NCI-H146 treated with DMSO at 0.1 percent for 48 hours (cell line): ENCODE results near the gene PRDM15.
A peak's percentile ranks its signal among the peaks of the same experiment; 100 is the strongest.

Experiments
- DNase-seq: peaks from one replicate; lab custom pipeline; 2025; ENCODE audit not compliant: unreplicated experiment; lab: John Stamatoyannopoulos, UW

The PRDM15 gene

GRCh38 chr21:41879190-41879998, at the start of gene PRDM15:
Gene PRDM15, minus strand, starts transcription at chr21:41879344. Its CDS starts 18,981 bp downstream, at chr21:41860363.
- peak; percentile 33 for DNase-seq

- no peak for DNase-seq
These were observed 49.6 kb upstream of the PRDM15 start for GRCh38 chr21:41928621-41929220.

- no peak for DNase-seq
These were observed 48.7 kb upstream of the PRDM15 start for GRCh38 chr21:41927727-41928409.

- DNase-seq, result no peak
These were observed 47.6 kb upstream of the PRDM15 start for GRCh38 chr21:41926807-41927171.

GRCh38 chr21:41926117-41926806, 47.1 kb upstream of the PRDM15 start:
- DNase-seq, result no peak

GRCh38 chr21:41925767-41926116, 46.6 kb upstream of the PRDM15 start:
- DNase-seq, result no peak

- DNase-seq, result no peak
These were observed 45.2 kb upstream of the PRDM15 start for GRCh38 chr21:41924368-41924754.

- DNase-seq, result no peak
These were observed 44.7 kb upstream of the PRDM15 start for GRCh38 chr21:41923631-41924367.

GRCh38 chr21:41923186-41923585, 44.0 kb upstream of the PRDM15 start:
- DNase-seq, result no peak

GRCh38 chr21:41921021-41921420, 41.9 kb upstream of the PRDM15 start:
- DNase-seq, result no peak

- no peak for DNase-seq
These were observed 41.3 kb upstream of the PRDM15 start for GRCh38 chr21:41920476-41920875.

- no peak for DNase-seq
These were observed 40.7 kb upstream of the PRDM15 start for GRCh38 chr21:41919666-41920398.

- DNase-seq, result no peak
These were observed 39.6 kb upstream of the PRDM15 start for GRCh38 chr21:41918561-41919358.

GRCh38 chr21:41917531-41917930, 38.4 kb upstream of the PRDM15 start:
- DNase-seq, result no peak

- DNase-seq, result no peak
These were observed 37.8 kb upstream of the PRDM15 start for GRCh38 chr21:41916888-41917433.

GRCh38 chr21:41914965-41915364, 35.8 kb upstream of the PRDM15 start:
- no peak for DNase-seq

- DNase-seq, result no peak
These were observed 35.2 kb upstream of the PRDM15 start for GRCh38 chr21:41914358-41914757.

- no peak for DNase-seq
These were observed 34.1 kb upstream of the PRDM15 start for GRCh38 chr21:41913230-41913629.

GRCh38 chr21:41908829-41909228, 29.7 kb upstream of the PRDM15 start:
- DNase-seq, result no peak
